ENCODE results near the gene ULBP1. TPM values are rescaled to one million over a fixed set of nuclear protein-coding genes. Genes with fewer than 3 reads are reported as not detected.
"Not testable (repeated sequence)": the region's sequence is repeated elsewhere in the genome, so short reads cannot be mapped to it uniquely, and the experiment has no call there.

The ULBP1 gene
- total RNA-seq, 2 experiments from 2014 or later = 0.55 to 0.67 TPM

DNA sequence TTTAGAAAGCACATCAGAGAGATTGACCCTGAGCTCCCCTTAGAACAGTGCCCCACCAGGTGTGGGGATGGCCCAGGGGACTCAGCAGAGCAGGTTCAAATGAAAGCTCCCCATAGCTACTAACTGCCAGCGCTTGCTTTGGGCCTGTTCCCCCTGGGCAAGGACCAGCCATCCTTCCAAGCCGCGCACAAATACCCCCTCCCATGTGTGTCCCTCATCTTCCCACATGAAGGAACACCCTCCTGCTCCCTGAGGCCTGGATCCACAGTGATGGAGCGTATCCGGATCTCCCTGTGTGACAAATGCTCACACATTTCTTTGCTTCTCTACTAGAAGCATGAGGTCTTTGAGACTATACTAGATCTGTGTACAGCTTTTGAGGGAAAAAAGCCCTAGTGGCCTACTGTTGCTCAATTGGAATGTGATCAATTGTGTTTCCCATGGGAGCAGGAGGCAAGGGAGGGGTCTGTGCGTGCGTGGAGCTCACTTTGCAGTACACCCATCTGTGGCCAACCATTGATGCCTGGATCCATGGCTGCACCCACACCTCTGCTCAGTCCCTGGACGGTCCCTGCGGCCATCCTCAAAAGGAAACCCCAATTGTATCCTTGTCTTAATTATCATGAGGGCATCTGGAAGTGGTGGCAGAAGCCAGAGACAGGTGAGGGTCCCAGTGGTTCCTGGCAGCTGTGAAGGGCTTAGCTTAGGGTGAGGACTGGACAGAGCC is 39.4 kb upstream of the ULBP1 start:
- DNase-seq = no peak
- ChIA-PET CTCF (interaction anchor here (0.6 to 1.3 kb wide), 6 partner anchors 19 to 206 kb away, joined by 3 to 5 read pairs (median 3); partner anchors contain the start of gene LATS1), POLR2A (no interaction called here)
- Mint-ChIP-seq H3K27ac (no peak overlapping the region), H3K27me3 (peaks cover 80% of the 10 kb centered on the region), H3K36me3 (ENCODE audit: low read depth) (no peaks in the 10 kb centered on the region), H3K4me3 (no peak overlapping the region), H3K4me1 (peaks cover 24% of the 10 kb centered on the region), H3K9me3 (no peaks in the 10 kb centered on the region)

DNA sequence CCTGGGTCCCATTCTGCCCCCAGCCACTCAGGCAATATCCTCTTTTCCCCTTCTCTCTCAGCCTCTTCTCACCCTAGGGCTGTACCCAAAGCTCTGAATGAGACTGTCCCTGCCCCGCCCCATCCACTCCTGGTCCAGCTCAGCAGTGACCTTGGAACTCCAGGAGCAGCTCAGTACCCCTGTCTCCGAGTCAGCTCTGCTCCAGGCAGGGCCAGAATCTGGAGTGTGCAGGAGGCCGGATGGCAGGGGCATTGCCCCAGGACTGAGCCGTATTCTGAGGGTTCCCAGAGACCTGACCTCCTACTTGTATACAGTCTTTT is 38.9 kb upstream of the ULBP1 start:
- POLR2A ChIA-PET = no interaction called here
- H3K36me3 Mint-ChIP-seq (ENCODE audit: low read depth) = no peaks in the 10 kb centered on the region
- H3K4me1 Mint-ChIP-seq = peaks cover 24% of the 10 kb centered on the region
- H3K27me3 Mint-ChIP-seq = peaks cover 85% of the 10 kb centered on the region
- no peak for DNase-seq
- CTCF ChIA-PET = interaction anchor here (1.0 to 1.3 kb wide), 5 partner anchors 19 to 207 kb away, joined by 3 to 5 read pairs (median 3); partner anchors contain the start of gene LATS1
- H3K4me3 Mint-ChIP-seq = no peak overlapping the region
- H3K9me3 Mint-ChIP-seq = no peaks in the 10 kb centered on the region
- no peak overlapping the region for H3K27ac Mint-ChIP-seq

DNA sequence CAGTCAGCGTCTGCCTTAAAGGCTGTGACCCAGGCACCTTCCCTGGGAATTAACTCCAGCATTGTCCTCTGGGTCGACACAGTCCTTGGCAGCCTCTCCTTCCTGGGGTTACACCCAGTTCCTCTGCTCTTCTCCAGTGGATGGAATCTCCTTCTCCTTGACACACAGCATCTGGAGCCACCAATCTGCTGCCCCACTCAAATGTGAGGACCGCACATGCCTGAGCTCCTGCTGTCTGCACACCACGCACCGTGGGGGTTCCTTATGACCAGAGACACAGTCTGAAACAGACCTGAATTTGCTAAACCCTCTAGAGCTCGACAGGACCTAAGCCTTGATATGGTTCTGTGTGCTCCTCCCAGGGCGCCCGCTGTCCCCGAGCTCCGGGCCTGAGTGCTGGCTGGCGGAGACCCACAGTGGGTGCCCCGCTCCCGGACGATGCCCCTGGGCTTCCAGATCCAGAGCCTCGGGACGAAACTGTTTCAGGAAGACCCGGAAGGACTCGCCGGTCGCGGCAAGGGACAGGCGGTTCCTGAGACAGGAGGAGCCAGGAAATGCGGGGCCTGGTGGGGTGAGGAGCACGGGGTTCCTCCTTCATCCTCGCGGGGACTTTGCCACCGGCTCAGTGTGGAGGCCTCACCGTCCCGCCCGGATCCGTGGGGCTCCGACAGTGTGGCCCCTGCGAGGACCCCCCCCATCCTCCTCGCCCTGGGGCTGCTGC is 38.3 kb upstream of the ULBP1 start:
- peaks cover 87% of the 10 kb centered on the region for H3K27me3 Mint-ChIP-seq
- no peaks in the 10 kb centered on the region for H3K9me3 Mint-ChIP-seq
- POLR2A ChIA-PET = no interaction called here

DNA sequence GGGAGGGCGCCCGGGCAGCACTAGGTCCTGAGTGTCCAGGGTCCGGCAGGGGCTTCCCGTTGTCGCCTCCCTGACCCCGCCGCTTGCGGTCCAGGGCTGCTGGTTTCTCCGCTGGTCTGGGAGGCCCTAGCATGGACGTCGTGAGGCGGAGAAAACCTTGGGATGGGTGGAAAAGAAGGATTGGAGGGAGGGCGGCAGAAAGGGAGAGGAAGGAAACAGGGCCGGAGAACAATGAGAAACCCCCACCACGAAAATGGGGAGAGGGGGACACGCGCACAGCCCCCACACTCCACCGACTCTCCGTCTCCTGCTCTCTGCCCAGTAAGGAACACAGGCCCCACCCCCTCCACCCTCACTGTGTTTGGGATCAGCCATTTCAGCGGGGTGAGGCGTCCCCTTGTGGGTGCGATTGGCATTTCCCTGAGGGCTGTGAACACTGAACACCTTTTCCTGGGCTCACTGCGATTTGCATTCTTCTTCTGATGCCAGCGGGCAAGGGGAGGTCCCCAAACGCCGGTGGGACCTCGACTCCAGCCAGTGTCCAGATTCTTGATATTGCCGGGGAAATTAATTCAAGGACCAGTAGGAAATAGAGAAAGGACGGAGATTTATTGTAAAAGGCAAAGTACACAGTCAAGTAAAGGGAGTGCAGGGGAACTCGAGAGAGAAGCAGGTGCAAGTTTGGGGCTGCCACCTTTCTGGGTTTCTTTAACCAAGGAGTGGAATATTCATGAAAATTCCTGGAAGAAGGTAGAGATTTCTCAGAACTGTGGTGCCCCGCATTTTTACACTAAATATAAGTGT is 37.6 kb upstream of the ULBP1 start:
- Mint-ChIP-seq H3K36me3 (ENCODE audit: low read depth) (no peaks in the 10 kb centered on the region), H3K9me3 (no peaks in the 10 kb centered on the region), H3K27ac (no peak overlapping the region), H3K4me1 (peaks cover 24% of the 10 kb centered on the region), H3K4me3 (peak overlapping the region; percentile 39), H3K27me3 (peaks cover 87% of the 10 kb centered on the region)
- CTCF ChIA-PET = interaction anchor here (1.2 kb wide), 1 partner anchor 81 kb away, joined by 5 read pairs; no protein-coding TSS in a partner anchor
- POLR2A ChIA-PET = no interaction called here
- peak; percentile 82 for DNase-seq

More for the DNA sequence above, 38.3 kb upstream of the ULBP1 start:
- no peak for DNase-seq
- Mint-ChIP-seq H3K27ac (no peak overlapping the region), H3K36me3 (ENCODE audit: low read depth) (no peaks in the 10 kb centered on the region), H3K4me3 (peak overlapping the region; percentile 39), H3K4me1 (peaks cover 24% of the 10 kb centered on the region)
- CTCF ChIA-PET = interaction anchor here (1.0 to 1.3 kb wide), 5 partner anchors 20 to 207 kb away, joined by 3 to 5 read pairs (median 3); partner anchors contain the start of gene LATS1

DNA sequence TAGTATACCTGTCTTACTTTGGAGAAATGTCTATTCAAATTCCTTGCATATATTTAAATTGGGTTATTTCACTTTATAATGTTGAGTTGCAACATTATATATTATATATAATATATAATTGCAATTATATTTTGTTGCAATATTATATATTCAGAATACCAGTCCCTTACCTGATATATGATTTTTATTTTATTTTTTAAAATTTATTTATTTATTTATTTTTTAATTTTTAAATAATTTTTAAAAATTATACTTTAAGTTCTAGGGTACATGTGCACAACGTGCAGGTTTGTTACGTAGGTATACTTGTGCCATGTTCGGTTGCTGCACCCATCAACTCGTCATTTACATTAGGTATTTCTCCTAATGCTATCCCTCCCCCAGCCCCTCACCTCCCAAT is 36.7 kb upstream of the ULBP1 start:
- H3K4me3 Mint-ChIP-seq, POLR2A ChIA-PET: not testable (repeated sequence)

DNA sequence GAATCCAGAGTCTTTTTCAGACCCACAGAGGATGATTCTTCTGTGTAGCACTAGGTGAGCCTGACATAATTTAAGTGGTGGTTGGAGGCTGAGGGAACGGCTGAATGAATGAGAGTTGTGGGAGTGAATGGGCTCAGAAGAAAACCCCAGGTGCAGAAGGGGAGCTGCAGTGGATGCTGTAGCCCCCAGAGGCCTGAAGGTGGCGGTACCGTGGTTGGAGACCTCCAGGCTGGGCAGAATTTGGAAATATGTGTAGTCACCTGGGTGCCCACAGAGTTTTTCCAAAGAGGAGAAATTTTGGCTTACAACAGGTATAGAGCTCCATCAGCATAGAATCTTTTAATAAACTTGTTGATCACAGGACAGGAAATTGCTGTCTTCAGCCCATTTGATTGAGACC is 34.3 kb upstream of the ULBP1 start:
- peaks cover 12% of the 10 kb centered on the region for H3K4me1 Mint-ChIP-seq
- CTCF ChIA-PET = no interaction called here
- H3K27me3 Mint-ChIP-seq = peaks cover 86% of the 10 kb centered on the region
- POLR2A ChIA-PET = no interaction called here
- H3K36me3 Mint-ChIP-seq (ENCODE audit: low read depth) = no peaks in the 10 kb centered on the region
- H3K27ac Mint-ChIP-seq = no peak overlapping the region
- no peaks in the 10 kb centered on the region for H3K9me3 Mint-ChIP-seq
- no peak overlapping the region for H3K4me3 Mint-ChIP-seq
- no peak for DNase-seq

More for the DNA sequence above, 36.7 kb upstream of the ULBP1 start:
- Mint-ChIP-seq H3K4me1 (peaks cover 21% of the 10 kb centered on the region), H3K27me3 (peaks cover 87% of the 10 kb centered on the region)
- H3K9me3 Mint-ChIP-seq; H3K27ac Mint-ChIP-seq; H3K36me3 Mint-ChIP-seq (ENCODE audit: low read depth); CTCF ChIA-PET; DNase-seq: not testable (repeated sequence)

DNA sequence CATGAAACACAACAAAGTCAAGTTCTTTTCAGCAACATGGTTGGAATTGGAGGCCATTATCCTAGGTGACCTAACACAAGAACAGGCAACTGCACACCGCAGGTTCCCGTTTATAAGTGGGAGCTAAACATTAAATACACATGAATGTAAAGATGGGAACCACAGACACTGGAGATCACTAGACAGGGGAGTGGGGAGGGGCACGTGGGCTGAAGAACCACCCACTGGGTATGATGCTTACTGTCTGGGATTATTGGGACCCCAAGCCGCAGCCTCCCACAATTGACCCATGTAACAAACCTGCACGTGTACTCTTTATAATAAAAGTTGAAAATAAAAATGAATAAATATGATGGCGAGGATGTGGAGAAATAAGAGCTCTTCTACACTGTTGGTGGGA is 32.2 kb upstream of the ULBP1 start:
- Mint-ChIP-seq H3K27me3 (peaks cover 90% of the 10 kb centered on the region), H3K9me3 (no peaks in the 10 kb centered on the region), H3K4me3 (no peak overlapping the region), H3K27ac (no peak overlapping the region), H3K4me1 (peaks cover 13% of the 10 kb centered on the region), H3K36me3 (ENCODE audit: low read depth) (no peaks in the 10 kb centered on the region)
- DNase-seq = no peak
- ChIA-PET POLR2A (no interaction called here), CTCF (interaction anchor here (1.5 kb wide), 1 partner anchor 86 kb away, joined by 3 read pairs; no protein-coding TSS in a partner anchor)

DNA sequence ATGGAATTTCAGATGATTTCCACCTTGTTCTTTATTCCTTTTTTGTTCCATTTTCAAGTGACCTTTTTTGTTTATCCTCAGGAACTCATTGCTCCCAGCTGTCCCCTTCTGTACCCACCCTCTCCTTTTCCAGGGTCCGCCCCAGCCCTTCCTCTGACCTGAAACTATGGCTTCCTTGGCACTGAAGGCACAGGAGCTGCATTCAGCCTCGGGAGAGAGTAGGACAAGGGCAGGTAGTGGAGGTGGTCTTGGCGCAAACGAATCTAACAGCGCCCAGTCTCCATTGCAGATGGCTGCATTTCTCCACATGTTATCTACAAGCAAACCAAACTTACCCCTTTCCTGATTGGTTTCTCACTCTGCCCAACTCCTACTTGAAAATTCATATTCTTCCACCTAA is 30.7 kb upstream of the ULBP1 start:
- no peaks in the 10 kb centered on the region for H3K9me3 Mint-ChIP-seq
- peaks cover 91% of the 10 kb centered on the region for H3K27me3 Mint-ChIP-seq
- peaks cover 16% of the 10 kb centered on the region for H3K4me1 Mint-ChIP-seq
- DNase-seq = no peak
- H3K4me3 Mint-ChIP-seq = no peak overlapping the region
- POLR2A ChIA-PET = no interaction called here
- H3K36me3 Mint-ChIP-seq (ENCODE audit: low read depth) = no peaks in the 10 kb centered on the region
- CTCF ChIA-PET = no interaction called here
- no peak overlapping the region for H3K27ac Mint-ChIP-seq

DNA sequence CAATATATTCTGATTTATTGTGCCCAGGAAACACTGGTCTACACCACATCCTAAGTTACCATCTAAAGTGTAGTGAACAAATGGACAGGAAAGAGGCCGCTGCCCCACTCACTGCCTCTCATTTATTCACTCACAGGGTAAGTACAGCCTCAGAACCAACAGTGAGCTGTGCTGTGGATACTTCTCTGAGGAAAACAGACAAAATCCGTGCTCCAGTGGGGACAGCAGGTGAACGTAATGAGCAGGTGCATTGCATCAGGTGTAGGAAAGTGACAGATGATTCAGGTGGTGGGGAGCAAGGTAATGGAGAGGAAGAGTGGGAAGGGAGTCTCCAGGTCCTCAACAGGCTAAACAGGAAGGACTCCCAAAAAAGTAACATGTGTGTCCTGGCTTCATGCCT is 30.3 kb upstream of the ULBP1 start:
- Mint-ChIP-seq H3K9me3 (no peaks in the 10 kb centered on the region), H3K36me3 (ENCODE audit: low read depth) (no peaks in the 10 kb centered on the region), H3K27me3 (peaks cover 91% of the 10 kb centered on the region), H3K4me3 (no peak overlapping the region), H3K4me1 (peaks cover 19% of the 10 kb centered on the region), H3K27ac (no peak overlapping the region)
- ChIA-PET POLR2A (no interaction called here), CTCF (no interaction called here)
- no peak for DNase-seq

DNA sequence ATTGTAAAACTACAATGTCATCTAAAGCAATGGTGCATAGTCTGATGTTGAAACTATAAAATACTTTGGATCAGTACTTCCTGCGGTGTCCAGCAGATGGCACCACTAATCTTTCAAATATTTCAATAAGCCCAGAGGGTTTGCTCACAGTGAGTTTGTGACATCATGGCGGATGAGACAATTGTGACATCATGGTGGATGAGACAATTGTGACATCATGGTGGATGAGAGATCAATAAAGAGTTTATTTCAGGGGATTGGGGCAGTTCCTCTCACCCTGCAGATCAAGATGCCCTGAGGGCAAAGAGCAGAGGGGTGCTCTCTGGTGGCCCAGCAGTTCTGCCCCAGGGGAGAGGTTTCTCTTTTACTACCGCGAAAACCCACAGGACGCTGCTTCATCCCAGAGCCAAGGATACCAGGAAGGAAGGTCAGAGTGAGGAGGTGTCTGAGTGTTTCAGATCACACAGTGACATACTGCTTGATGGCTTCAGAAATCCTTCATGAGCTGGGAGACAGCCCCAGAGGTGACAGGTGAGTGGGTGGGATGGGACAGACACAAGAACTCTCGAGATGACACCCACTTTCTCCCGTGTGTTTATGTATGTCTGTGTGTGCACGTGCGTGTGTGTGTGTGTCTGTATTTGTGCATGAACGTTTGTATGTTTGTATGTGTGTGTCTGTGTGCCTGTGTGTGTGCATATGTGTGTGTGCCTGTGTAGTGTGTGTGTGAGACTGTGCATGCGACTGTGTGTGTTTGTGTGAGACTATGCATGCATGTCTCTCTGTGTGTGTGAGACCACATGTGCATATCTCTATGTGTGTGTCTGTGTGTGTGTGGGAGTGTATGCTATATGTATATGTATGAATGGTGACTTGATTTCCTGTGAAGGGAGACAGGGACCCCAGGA is 29.2 kb upstream of the ULBP1 start:
- CTCF ChIA-PET = interaction anchor here (1.2 kb wide), 1 partner anchor 52 kb away, joined by 3 read pairs; no protein-coding TSS in a partner anchor
- Mint-ChIP-seq H3K36me3 (ENCODE audit: low read depth) (no peaks in the 10 kb centered on the region), H3K27me3 (peaks cover 91% of the 10 kb centered on the region), H3K4me3 (no peak overlapping the region), H3K4me1 (peaks cover 28% of the 10 kb centered on the region), H3K27ac (no peak overlapping the region), H3K9me3 (no peaks in the 10 kb centered on the region)
- DNase-seq = peak; percentile 80
- POLR2A ChIA-PET = no interaction called here

DNA sequence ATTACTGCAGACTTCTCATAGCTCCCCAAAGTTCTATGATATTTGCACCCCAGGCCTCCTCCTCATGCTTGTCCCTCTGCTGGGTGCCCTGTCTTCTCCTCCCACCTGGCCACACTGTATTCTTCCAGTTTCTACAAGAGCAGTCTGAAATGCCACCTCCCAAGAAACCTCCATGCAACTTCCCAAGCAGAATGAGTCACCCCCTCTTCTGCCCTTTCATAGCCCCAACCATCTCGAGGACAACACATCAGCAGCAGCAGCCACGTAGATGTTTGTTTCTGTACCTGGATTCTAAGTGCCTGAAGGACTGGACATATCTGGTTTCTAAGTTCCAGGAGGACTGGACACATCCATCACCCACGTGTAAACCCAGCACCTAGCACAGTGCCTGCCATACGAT is 28.5 kb upstream of the ULBP1 start:
- CTCF ChIA-PET = interaction anchor here (1.2 to 1.7 kb wide), 2 partner anchors 51 to 81 kb away, joined by 3 to 5 read pairs; no protein-coding TSS in a partner anchor
- POLR2A ChIA-PET = no interaction called here
- no peak for DNase-seq
- H3K4me3 Mint-ChIP-seq = no peak overlapping the region
- H3K36me3 Mint-ChIP-seq (ENCODE audit: low read depth) = no peaks in the 10 kb centered on the region
- peaks cover 35% of the 10 kb centered on the region for H3K4me1 Mint-ChIP-seq
- peak overlapping the region; percentile 20 for H3K27ac Mint-ChIP-seq
- no peaks in the 10 kb centered on the region for H3K9me3 Mint-ChIP-seq
- peaks cover 91% of the 10 kb centered on the region for H3K27me3 Mint-ChIP-seq

DNA sequence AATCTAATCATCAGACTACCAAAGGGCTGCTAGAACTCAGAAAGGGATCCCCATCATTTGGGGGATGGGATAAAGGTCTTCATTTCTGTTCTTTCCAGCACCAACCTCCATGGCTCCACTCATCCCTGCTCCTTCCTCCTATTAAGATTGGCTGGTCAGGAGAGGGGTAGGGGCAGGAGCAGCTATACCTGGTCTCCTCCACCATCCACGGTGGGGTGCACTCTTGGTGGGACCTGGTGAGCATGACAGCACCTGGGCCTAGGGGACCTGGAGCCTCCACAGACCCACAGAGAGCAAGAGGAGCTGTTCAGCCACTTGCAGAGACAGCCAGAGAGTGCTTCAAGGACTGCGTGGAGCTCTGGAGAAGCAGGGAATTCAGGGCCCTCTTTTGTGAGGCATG is 28.1 kb upstream of the ULBP1 start:
- CTCF ChIA-PET = interaction anchor here (1.2 to 1.7 kb wide), 2 partner anchors 51 to 81 kb away, joined by 3 to 5 read pairs; no protein-coding TSS in a partner anchor
- peak overlapping the region; percentile 20 for H3K27ac Mint-ChIP-seq

More for the DNA sequence above, 28.1 kb upstream of the ULBP1 start:
- Mint-ChIP-seq H3K4me1 (peaks cover 39% of the 10 kb centered on the region), H3K9me3 (no peaks in the 10 kb centered on the region), H3K4me3 (no peak overlapping the region), H3K36me3 (ENCODE audit: low read depth) (no peaks in the 10 kb centered on the region), H3K27me3 (peaks cover 91% of the 10 kb centered on the region)
- POLR2A ChIA-PET = no interaction called here
- no peak for DNase-seq
